GM04504 (cell line): ENCODE results near the gene ADAMTS13.
A peak's percentile ranks its signal among the peaks of the same experiment; 100 is the strongest.

Source experiments
- DNase-seq: peaks from one replicate; pipeline ENCODE4 v3.0.0-alpha.2; 2012; ENCODE audit warnings: low read depth

ADAMTS13 gene

GRCh38 chr9:133454943-133455673 lies 32.9 kb downstream of the ADAMTS13 start:
- no peak for DNase-seq

DNA sequence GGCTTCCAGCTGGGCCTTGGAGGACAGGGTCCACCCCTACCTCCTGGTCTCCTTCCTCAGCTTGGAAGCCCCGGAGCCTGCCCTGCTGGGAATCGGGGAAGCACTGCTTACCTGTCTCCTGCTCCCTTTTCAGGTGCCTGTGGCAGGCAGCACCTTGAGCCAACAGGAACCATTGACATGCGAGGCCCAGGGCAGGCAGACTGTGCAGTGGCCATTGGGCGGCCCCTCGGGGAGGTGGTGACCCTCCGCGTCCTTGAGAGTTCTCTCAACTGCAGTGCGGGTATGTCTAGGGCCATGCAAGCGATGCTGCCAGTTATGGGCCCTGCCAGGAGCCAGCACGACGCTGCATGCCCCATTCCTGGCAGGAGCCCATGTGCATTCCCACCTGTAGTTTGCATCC lies 33.8 kb downstream of the ADAMTS13 start:
- no peak for DNase-seq

- no peak for DNase-seq
Measured at GRCh38 chr9:133456409-133456808, 34.2 kb downstream of the ADAMTS13 start.

DNA sequence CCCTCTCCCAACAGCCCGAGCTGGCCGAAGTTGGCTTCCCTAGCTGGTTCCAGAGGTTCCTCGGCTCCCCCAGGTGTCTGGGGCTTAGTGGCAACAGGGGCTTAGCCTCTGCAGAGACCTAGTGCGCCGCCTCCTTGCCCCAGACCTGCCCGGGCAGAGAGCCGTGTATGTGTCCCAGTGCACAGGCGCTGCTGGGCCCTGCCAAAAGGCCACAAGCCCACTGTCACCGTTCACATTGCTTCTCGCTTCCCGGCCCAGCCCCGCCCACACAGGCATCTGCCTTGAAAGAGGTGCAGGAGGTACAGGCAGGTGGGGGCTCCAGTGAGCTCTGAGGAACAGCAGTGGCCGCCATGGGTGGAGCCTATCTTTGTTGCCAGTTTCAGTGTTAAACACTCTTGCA lies 35.1 kb downstream of the ADAMTS13 start:
- DNase-seq: no peak

GRCh38 chr9:133457748-133458147 lies 35.6 kb downstream of the ADAMTS13 start:
- no peak for DNase-seq

DNA sequence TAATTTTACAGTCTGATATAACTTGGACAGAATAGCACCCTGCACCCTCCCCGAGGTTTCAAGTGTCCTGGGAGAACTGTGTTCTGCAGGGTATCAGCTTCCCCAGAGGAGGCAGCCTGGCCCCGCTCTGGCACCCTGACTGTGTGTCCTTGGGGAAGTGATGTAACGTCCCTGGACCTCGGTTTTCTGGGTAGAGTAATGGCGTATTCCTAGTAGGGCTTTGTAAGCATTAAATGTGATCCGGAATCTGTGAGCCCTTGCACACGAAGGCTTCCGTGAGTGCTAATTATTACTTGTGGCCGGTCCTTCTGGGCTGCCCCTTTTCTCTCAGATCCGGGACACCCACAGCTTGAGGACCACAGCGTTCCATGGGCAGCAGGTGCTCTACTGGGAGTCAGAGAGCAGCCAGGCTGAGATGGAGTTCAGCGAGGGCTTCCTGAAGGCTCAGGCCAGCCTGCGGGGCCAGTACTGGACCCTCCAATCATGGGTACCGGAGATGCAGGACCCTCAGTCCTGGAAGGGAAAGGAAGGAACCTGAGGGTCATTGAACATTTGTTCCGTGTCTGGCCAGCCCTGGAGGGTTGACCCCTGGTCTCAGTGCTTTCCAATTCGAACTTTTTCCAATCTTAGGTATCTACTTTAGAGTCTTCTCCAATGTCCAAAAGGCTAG lies 36.6 kb downstream of the ADAMTS13 start:
- DNase-seq: no peak

GRCh38 chr9:133459476-133460404 lies 37.6 kb downstream of the ADAMTS13 start, which contains the start of gene CACFD1:
Gene CACFD1, plus strand, starts transcription at chr9:133459978. Its CDS starts 89 bp downstream, at chr9:133460067.
- DNase-seq: peak; percentile 75

DNA sequence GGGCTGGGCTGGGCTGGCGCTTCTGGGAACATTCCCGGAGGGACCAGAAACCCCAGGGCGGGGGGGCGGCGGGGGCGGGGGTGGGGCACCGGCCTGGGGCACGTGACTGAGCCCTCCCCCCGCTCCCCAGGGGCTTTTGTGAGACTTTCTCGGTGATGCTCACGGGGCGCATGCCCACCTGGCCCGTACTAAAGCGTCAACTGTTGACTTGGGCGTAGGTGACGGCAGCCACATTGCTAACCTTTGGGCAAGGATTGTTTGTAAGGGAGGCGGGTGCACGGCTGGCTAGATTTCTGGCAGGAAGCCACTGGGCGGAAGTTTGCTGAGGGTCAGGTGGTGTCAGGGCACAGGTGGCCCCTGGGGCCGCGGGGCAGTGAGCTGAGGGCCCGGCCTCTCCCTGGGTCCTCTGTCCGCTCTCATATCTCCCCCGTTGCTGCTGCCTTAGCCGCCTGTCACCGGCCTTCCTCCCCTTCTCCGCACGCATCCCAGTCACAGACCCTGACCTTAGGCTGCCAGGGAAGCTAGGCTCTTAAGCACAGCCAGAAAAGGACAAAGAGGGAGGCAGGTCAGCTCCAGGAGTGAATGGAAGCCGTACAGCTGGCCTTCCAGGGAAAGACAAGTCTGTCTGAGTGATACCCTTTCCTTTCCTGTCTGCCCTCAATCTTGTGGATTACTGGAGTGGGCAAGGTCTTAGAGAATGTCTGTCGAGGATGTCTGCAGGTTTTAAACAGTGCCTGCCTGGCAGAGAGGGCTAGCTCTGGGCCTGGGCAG lies 38.4 kb downstream of the ADAMTS13 start:
- DNase-seq: no peak

DNA sequence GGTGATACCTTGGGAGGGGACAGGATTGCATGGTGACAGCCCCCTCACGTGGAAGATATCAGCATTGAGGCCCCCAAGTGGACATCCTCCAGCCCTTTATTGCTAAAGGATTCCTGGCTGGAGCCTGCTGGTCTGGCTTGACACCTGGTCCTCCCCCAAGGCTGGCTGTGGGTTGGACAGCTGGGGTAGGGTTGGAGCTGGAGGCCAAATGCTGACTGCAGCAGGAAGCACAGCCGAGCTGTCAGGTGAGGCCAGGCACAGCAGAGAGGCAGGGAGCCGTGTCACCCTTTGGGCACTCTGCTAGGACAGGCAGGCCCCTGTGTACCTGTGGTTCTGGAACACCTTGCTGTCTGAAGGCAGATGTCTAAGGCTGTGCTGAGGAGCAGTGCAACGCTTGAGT lies 39.8 kb downstream of the ADAMTS13 start:
- DNase-seq: no peak

DNA sequence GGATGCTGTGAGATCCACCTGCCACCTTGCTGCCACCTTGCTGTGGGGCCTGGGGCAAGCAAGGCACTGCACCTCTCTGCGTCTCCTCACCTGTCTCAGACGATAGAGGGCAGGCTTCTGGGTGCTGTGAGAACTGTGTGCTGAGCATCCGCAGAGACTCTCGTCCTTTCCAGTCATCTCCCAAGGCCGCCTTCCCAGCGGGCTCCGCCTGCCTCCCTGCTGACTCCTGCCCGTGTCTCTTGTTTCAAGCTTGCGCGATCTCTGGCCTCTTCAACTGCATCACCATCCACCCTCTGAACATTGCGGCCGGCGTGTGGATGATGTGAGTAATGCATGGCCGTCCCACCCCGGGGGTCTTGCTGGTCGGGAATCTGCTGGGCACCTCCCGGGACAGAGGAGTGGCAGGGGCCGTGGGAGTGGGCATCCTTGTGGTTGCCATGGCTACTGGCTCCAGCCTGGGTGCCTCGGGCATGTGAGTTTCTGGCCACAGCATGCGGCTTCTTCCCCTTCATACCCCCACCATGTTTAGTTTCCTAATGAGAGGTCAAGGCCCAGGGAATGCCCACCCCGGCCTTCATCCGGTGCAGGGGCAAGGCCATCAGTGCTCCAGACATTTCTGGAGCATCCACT lies 41.2 kb downstream of the ADAMTS13 start:
- no peak for DNase-seq

DNA sequence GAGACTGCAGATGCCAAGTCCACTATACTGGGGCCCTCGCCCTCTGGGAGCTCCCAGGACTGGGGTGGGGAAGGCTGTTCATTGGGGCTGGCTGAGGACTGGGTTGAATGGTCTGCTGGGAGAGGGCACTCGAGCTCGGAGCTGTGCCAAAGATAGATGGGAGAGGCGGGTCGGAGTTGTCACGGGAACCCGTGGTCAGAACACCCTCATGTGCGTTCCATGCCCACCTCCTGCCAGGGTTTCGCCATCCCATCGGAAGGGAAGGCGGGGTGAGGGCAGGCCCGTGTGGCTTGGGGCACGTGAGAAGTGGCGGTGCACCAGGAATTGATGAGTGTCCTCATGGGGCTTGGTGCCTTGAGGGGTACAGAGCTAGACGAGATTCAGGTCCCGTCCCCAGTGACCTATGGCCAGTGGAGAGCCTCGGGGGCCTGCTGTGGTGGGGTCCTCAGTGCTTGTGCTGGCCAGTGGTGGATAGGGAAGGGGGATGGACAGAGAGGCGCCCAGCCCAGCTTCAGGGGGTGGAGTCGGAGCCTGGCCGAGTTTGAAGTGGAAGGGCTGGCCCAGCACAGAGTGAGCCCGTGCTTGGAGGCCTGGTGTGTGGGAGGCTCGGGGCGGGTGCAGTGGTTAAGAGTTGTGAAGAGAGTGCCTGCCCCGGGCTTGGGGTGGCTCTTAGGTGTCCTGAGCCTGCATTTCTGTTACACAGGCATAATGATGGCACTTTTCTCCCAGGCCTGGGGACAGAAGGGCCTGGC lies 41.9 kb downstream of the ADAMTS13 start:
- DNase-seq: no peak

GRCh38 chr9:133464638-133465037 lies 42.5 kb downstream of the ADAMTS13 start:
- no peak for DNase-seq

- DNase-seq: no peak
Measured at GRCh38 chr9:133465984-133466383, 43.8 kb downstream of the ADAMTS13 start.

- no peak for DNase-seq
Measured at GRCh38 chr9:133467101-133467500, 44.9 kb downstream of the ADAMTS13 start.

- no peak for DNase-seq
Measured at GRCh38 chr9:133468374-133468773, 46.2 kb downstream of the ADAMTS13 start.

DNA sequence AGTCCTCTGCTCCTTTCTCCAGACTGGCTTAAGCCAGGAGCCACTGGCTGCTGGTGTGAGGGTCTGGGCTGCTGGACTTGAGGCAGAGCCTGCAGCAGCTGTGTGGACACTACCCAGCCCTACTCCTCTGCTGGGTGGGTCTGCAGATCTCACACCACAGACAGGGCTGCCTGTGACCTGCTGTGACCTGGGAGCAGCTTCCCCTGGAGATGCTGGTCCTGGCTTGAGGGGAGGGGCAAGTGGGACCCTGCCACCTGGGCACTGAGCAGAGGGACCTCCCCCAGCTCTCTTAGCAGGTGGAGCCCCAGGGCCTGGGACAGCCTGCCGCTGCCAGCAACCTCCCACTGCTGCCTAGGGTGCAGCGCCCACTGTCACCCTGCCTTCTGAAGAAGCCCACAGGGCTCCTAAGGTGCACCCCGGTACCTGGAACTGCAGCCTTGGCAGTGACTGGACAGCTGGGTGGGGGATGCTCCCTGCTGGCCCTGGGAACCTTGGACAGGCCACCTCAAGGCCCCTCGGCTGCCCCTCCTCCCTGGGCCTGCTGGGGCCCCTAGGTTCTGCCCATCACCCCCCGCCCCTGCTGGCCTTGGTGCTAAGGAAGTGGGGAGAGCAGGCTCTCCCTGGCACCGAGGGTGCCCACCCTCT lies 46.7 kb downstream of the ADAMTS13 start:
- DNase-seq: no peak

DNA sequence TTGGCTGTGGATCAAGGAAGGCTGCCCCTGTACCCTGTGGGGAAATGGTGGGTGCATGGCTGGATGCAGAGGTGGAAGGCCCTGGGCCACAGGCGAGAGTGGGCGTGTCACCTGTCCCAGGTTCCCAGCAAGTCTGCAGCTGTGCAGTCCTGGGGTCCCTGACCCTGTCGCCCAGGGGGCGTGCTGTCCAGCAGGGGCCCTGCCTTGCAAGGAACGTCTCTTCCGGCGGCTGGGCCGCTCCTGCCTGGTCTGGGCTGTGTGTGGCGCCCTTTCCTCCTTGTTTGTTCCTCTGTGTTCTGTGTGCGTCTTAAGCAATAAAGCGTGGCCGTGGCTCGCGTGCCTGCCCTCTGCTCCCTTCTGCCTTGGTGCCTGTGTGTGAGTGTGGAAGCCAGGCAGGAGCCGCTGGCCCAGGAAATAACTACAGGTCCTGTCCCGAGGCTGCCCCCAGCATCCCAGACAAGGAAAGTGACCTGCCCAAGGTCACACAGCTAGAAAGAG lies 48.3 kb downstream of the ADAMTS13 start:
- DNase-seq: no peak

GRCh38 chr9:133470988-133471387 lies 48.8 kb downstream of the ADAMTS13 start:
- DNase-seq: no peak

DNA sequence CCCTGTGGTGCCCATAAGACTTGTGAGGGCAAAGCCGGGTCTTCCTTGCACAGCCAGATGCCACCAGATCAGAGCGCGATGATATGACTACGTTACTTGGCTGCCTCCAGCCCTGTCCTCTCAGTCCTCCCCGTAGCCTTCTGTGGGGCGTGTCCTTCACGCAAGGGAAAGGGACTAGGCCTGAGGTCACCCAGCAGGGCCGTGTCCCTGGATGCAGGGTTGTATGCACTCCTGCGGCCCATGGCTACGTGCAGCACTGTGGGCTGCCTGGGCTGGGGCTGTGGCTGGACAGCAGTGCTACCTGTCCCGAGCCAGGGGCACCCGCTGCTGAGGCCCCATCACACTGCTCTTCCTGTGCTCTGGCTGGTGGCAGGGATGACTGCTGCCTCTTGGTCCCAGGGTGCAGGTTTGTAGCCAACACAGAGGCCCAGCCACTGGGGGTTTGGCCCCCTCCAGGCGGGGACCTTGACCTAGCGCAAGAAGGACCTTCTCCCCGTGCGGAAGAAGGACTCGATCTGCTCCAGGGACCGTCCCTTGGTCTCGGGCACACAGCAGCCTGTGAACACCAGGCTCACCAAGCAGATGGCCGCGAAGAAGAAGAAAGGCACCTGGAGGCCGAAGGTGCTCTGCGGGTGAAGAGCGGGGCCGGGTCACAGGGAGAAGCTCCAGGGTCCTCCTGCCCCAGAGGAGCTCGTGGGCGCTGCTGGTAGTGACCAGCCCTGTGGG lies 49.5 kb downstream of the ADAMTS13 start:
- no peak for DNase-seq
